ENCODE results near the gene CNTN1.

The CNTN1 gene

DNA sequence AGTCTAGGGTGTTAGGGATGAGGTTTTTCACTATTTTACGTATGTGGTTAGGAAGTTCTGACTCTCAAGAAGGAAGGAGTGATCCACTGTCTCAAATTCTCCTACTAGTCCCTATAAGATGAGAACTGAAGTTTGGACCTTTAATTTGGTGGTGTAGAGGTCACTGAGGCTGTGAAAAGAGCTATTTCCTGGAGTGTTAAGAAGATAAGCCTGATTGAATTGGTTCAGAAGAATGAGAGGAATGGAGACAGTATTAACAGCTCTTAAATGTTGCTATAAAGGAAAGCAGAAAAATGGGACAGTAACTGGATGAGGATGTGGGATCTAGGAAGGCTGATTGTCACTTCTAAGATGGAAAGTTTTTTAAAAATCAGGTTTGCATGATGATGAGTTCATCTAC is 57.6 kb downstream of the CNTN1 start:
- no peak for DNase-seq (ENCODE audit: insufficient read length, low spot score)
- TF ChIP-seq PAX5 (IDR thresholded peaks at IDR 0.05; ENCODE audit: insufficient read depth, low read length, severe bottlenecking) (no peak), POLR2A (IDR thresholded peaks at IDR 0.05; ENCODE audit: low read depth, low read length) (no peak), POU2F2 (IDR thresholded peaks at IDR 0.05; ENCODE audit: low read depth, low read length) (no peak), TAF1 (IDR thresholded peaks at IDR 0.05; ENCODE audit: low read depth, low read length) (no peak)
- no peak for FAIRE-seq

DNA sequence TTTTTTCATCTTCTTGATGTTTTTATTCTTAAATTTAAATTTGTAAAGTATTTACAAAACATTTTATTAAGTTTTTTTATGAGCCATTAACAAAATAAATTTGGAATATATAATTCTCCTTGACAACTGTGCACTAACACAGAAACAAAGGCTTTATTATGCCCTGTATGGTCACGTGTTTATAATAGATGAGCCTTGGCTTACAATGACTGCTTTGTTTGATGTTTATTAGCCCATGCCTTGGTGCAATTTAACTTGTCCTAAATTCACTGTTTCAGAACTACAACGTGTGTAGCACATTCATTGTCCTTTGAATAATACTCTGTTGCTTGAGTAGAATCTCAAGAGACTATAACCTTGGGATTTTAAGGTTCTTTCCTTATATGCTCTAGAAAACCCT is 59.8 kb downstream of the CNTN1 start:
- no peak for DNase-seq (ENCODE audit: insufficient read length, low spot score)
- TF ChIP-seq POLR2A (IDR thresholded peaks at IDR 0.05; ENCODE audit: low read depth, low read length): no peak
- no peak for TF ChIP-seq POLR2AphosphoS5 (IDR thresholded peaks at IDR 0.05; ENCODE audit: low read depth, low read length)
- no peak for FAIRE-seq

GRCh38 chr12:40760821-40761220 is 68.6 kb downstream of the CNTN1 start:
- DNase-seq (ENCODE audit: insufficient read length, low spot score) (no peak), FAIRE-seq (no peak)
- no peak for TF ChIP-seq POLR2A (IDR thresholded peaks at IDR 0.05; ENCODE audit: low read depth, low read length)
- no peak for TF ChIP-seq POU2F2 (IDR thresholded peaks at IDR 0.05; ENCODE audit: low read depth, low read length)
- no peak for TF ChIP-seq POLR2AphosphoS5 (IDR thresholded peaks at IDR 0.05; ENCODE audit: low read depth, low read length)
- no peak for TF ChIP-seq TAF1 (IDR thresholded peaks at IDR 0.05; ENCODE audit: low read depth, low read length)
- no peak for TF ChIP-seq PAX5 (IDR thresholded peaks at IDR 0.05; ENCODE audit: insufficient read depth, low read length, severe bottlenecking)

DNA sequence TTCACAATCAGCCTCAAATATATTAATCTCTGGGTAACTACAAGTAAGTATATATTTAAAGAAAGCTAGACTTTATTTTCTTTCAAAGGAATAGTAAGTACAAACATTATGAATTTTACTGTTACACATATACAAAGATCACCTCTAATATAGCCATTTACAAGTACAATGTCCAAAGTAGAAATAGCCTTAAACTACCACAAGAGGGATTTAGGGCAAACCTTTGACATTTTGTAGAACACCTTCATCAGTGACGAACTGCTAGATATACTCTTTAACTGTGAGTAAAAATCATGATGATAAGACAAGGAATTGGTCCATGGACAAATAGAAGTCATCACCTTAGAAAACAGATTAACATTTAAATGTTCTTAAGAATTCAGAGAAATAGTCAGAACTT is 69.8 kb downstream of the CNTN1 start:
- DNase-seq (ENCODE audit: insufficient read length, low spot score) (no peak), FAIRE-seq (no peak)
- TF ChIP-seq POLR2AphosphoS5 (IDR thresholded peaks at IDR 0.05; ENCODE audit: low read depth, low read length) (no peak), TAF1 (IDR thresholded peaks at IDR 0.05; ENCODE audit: low read depth, low read length) (no peak), SPI1 (IDR thresholded peaks at IDR 0.05; ENCODE audit: low read depth, low read length) (no peak), POLR2A (IDR thresholded peaks at IDR 0.05; ENCODE audit: low read depth, low read length) (no peak), PAX5 (IDR thresholded peaks at IDR 0.05; ENCODE audit: insufficient read depth, low read length, severe bottlenecking) (no peak), POU2F2 (IDR thresholded peaks at IDR 0.05; ENCODE audit: low read depth, low read length) (no peak)

GRCh38 chr12:40768125-40768864 is 76.1 kb downstream of the CNTN1 start:
- TF ChIP-seq PAX5 (IDR thresholded peaks at IDR 0.05; ENCODE audit: insufficient read depth, low read length, severe bottlenecking): no peak
- TF ChIP-seq POLR2A (IDR thresholded peaks at IDR 0.05; ENCODE audit: low read depth, low read length): no peak
- TF ChIP-seq TAF1 (IDR thresholded peaks at IDR 0.05; ENCODE audit: low read depth, low read length): no peak
- no peak for TF ChIP-seq POLR2AphosphoS5 (IDR thresholded peaks at IDR 0.05; ENCODE audit: low read depth, low read length)
- FAIRE-seq (no peak), DNase-seq (ENCODE audit: insufficient read length, low spot score) (no peak)

GRCh38 chr12:40769846-40770245 is 77.6 kb downstream of the CNTN1 start:
- FAIRE-seq (no peak), DNase-seq (ENCODE audit: insufficient read length, low spot score) (no peak)
- no peak for TF ChIP-seq PAX5 (IDR thresholded peaks at IDR 0.05; ENCODE audit: insufficient read depth, low read length, severe bottlenecking)
- no peak for TF ChIP-seq SPI1 (IDR thresholded peaks at IDR 0.05; ENCODE audit: low read depth, low read length)
- TF ChIP-seq POLR2AphosphoS5 (IDR thresholded peaks at IDR 0.05; ENCODE audit: low read depth, low read length): no peak
- TF ChIP-seq POU2F2 (IDR thresholded peaks at IDR 0.05; ENCODE audit: low read depth, low read length): no peak
- TF ChIP-seq TAF1 (IDR thresholded peaks at IDR 0.05; ENCODE audit: low read depth, low read length): no peak
- TF ChIP-seq POLR2A (IDR thresholded peaks at IDR 0.05; ENCODE audit: low read depth, low read length): no peak

GRCh38 chr12:40770781-40771180 is 78.5 kb downstream of the CNTN1 start:
- TF ChIP-seq POLR2A (IDR thresholded peaks at IDR 0.05; ENCODE audit: low read depth, low read length) (no peak), SPI1 (IDR thresholded peaks at IDR 0.05; ENCODE audit: low read depth, low read length) (no peak)
- FAIRE-seq (no peak), DNase-seq (ENCODE audit: insufficient read length, low spot score) (no peak)

- DNase-seq (ENCODE audit: insufficient read length, low spot score): no peak
- no peak for TF ChIP-seq POU2F2 (IDR thresholded peaks at IDR 0.05; ENCODE audit: low read depth, low read length)
- TF ChIP-seq POLR2A (IDR thresholded peaks at IDR 0.05; ENCODE audit: low read depth, low read length): no peak
- no peak for TF ChIP-seq SPI1 (IDR thresholded peaks at IDR 0.05; ENCODE audit: low read depth, low read length)
- TF ChIP-seq POLR2AphosphoS5 (IDR thresholded peaks at IDR 0.05; ENCODE audit: low read depth, low read length): no peak
- no peak for TF ChIP-seq TAF1 (IDR thresholded peaks at IDR 0.05; ENCODE audit: low read depth, low read length)
- TF ChIP-seq PAX5 (IDR thresholded peaks at IDR 0.05; ENCODE audit: insufficient read depth, low read length, severe bottlenecking): no peak
- FAIRE-seq: no peak
Observed at GRCh38 chr12:40775661-40776060, 83.4 kb downstream of the CNTN1 start.

DNA sequence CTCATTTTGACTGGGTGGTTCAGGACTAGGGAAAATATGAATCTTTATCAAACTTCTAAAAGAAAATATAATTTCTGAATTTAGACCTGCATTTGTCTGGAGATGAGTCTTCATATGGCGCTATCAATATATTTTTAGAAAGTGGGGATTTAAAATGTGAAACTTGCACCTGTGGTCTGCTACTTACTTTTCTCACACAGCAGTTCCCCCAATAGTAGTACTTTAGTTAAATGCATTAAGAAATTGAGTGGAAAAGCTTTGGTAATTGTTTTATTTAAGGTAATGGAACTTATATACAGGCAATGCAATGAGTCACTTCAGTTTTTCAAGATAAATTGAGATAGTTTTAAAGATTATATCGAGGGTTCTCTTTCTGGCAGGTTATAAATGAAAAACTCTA is 91.9 kb downstream of the CNTN1 start:
- FAIRE-seq: no peak
- no peak for DNase-seq (ENCODE audit: insufficient read length, low spot score)
- TF ChIP-seq POLR2A (IDR thresholded peaks at IDR 0.05; ENCODE audit: low read depth, low read length) (no peak), SPI1 (IDR thresholded peaks at IDR 0.05; ENCODE audit: low read depth, low read length) (no peak), TAF1 (IDR thresholded peaks at IDR 0.05; ENCODE audit: low read depth, low read length) (no peak), PAX5 (IDR thresholded peaks at IDR 0.05; ENCODE audit: insufficient read depth, low read length, severe bottlenecking) (no peak), POU2F2 (IDR thresholded peaks at IDR 0.05; ENCODE audit: low read depth, low read length) (no peak), POLR2AphosphoS5 (IDR thresholded peaks at IDR 0.05; ENCODE audit: low read depth, low read length) (no peak)

- TF ChIP-seq PAX5 (IDR thresholded peaks at IDR 0.05; ENCODE audit: insufficient read depth, low read length, severe bottlenecking) (no peak), POLR2AphosphoS5 (IDR thresholded peaks at IDR 0.05; ENCODE audit: low read depth, low read length) (no peak), POU2F2 (IDR thresholded peaks at IDR 0.05; ENCODE audit: low read depth, low read length) (no peak), POLR2A (IDR thresholded peaks at IDR 0.05; ENCODE audit: low read depth, low read length) (no peak), SPI1 (IDR thresholded peaks at IDR 0.05; ENCODE audit: low read depth, low read length) (no peak), TAF1 (IDR thresholded peaks at IDR 0.05; ENCODE audit: low read depth, low read length) (no peak)
- FAIRE-seq (no peak), DNase-seq (ENCODE audit: insufficient read length, low spot score) (no peak)
Observed at GRCh38 chr12:40788276-40788675, 96.0 kb downstream of the CNTN1 start.

Data from GM12891 (cell line).